NCI-H524 treated with DMSO at 0.1 percent for 48 hours (cell line): ENCODE measurements around the gene VAPA.
"Not testable (repeated sequence)": the region's sequence is repeated elsewhere in the genome, so short reads cannot be mapped to it uniquely, and the experiment has no call there.

ENCODE experiments used
- DNase-seq: peaks from one replicate; lab custom pipeline; 2025; lab: John Stamatoyannopoulos, UW

Gene VAPA

GRCh38 chr18:9886005-9886348 is 27.8 kb upstream of the VAPA start:
- no peak for DNase-seq

GRCh38 chr18:9887992-9888391 is 25.8 kb upstream of the VAPA start:
- no peak for DNase-seq

- DNase-seq = no peak
Observed at GRCh38 chr18:9890196-9890595, 23.6 kb upstream of the VAPA start.

GRCh38 chr18:9890957-9891356 is 22.9 kb upstream of the VAPA start:
- no peak for DNase-seq

- DNase-seq = not testable (repeated sequence)
Observed at GRCh38 chr18:9891515-9891914, 22.3 kb upstream of the VAPA start.

GRCh38 chr18:9894454-9895068 is 19.3 kb upstream of the VAPA start:
- no peak for DNase-seq

- no peak for DNase-seq
Observed at GRCh38 chr18:9897129-9897528, 16.7 kb upstream of the VAPA start.

- DNase-seq = not testable (repeated sequence)
Observed at GRCh38 chr18:9897787-9898291, 16.0 kb upstream of the VAPA start.

- DNase-seq = no peak
Observed at GRCh38 chr18:9898792-9899549, 14.8 kb upstream of the VAPA start.

- DNase-seq = not testable (repeated sequence)
Observed at GRCh38 chr18:9899550-9899930, 14.3 kb upstream of the VAPA start.

GRCh38 chr18:9900699-9901098 is 13.1 kb upstream of the VAPA start:
- DNase-seq = no peak

GRCh38 chr18:9901377-9901776 is 12.4 kb upstream of the VAPA start:
- no peak for DNase-seq

GRCh38 chr18:9902264-9902663 is 11.6 kb upstream of the VAPA start:
- DNase-seq = not testable (repeated sequence)

- peak; percentile 91 for DNase-seq
Observed at GRCh38 chr18:9902832-9903231, 11.0 kb upstream of the VAPA start.

GRCh38 chr18:9905401-9905922 is 8.4 kb upstream of the VAPA start:
- no peak for DNase-seq

- DNase-seq = no peak
Observed at GRCh38 chr18:9906481-9906880, 7.3 kb upstream of the VAPA start.

GRCh38 chr18:9907867-9908266 is 5.9 kb upstream of the VAPA start:
- DNase-seq = no peak

- DNase-seq = no peak
Observed at GRCh38 chr18:9910071-9910470, 3.7 kb upstream of the VAPA start.

- no peak for DNase-seq
Observed at GRCh38 chr18:9910661-9911060, 3.2 kb upstream of the VAPA start.

GRCh38 chr18:9911226-9911625 is 2.6 kb upstream of the VAPA start:
- DNase-seq = no peak

GRCh38 chr18:9912285-9912684 is 1.5 kb upstream of the VAPA start:
- DNase-seq = not testable (repeated sequence)

GRCh38 chr18:9913151-9913525 is 678 bp upstream of the VAPA start:
- no peak for DNase-seq

GRCh38 chr18:9914334-9914583 is 443 bp downstream of the VAPA start:
- DNase-seq = no peak
